ENCODE measurements around the gene NPFF.

NPFF gene

DNA sequence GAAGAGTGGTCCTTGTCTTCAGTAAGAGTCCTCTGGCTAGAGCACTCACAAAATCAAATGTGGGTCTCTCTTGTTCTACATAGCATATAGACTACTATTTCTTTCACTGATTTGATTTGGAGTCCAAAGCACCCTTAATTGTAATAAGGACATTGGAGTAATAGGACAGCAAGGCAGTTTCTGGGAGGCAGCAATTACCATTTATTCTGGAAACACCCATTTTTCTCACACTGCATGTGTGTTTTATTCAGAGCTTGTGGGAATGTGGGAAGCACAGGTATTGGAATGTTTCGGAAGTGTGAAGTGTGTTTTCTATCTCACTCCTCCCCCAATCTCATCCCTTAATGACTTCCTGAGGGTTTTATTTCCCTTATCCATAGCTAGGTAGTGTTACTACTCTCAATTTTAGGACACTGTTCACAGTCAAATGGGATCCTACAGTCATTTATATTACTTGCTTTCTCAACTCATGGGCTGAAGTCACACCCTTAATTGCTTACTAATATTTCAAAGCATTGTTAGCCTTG, 35.2 kb downstream of the NPFF start:
- DNase-seq: no peak

DNA sequence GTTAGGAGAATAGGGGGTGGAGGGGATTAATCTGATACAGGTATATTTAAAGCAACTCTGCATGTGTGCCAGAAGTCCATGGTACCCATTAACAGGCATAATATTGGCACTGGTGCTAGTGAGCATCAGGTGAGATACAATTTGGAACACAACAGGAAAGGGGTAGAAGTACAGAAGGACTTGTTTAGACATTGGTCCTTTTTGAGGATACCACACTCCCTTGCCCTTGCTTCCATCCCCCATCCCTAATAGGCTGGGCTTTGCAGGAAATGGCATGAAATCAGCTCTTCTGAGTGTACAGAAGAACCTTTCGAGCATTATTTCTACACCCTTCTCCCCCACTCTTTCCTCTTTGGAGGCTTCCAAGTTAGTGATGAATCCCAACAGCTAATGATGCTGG, 39.0 kb downstream of the NPFF start:
- no peak for DNase-seq

GRCh38 chr12:53467880-53468279, 39.4 kb downstream of the NPFF start:
- DNase-seq: no peak

GRCh38 chr12:53467082-53467481, 40.2 kb downstream of the NPFF start:
- DNase-seq: no peak

- DNase-seq: no peak
Measured at GRCh38 chr12:53466640-53467039, 40.6 kb downstream of the NPFF start.

DNA sequence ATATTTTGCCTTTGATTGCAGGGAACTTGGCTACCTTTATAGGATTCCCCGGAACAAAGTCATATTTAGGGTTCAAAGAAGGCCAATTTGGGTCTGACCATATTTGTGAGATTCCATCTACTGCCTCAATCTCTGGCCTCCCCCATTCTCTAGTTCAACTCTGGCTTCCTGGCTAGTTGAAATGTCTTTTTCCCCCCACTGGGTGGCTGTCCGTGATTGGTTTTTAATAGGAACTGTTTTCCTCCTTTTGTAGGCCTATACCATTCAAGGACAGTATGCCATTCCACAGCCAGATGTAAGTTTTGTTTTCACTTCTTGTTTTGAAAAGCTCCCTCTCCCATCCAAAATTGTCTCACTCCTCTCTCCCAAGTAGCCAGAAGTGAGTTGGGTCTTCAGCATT, 41.6 kb downstream of the NPFF start:
- DNase-seq: no peak

DNA sequence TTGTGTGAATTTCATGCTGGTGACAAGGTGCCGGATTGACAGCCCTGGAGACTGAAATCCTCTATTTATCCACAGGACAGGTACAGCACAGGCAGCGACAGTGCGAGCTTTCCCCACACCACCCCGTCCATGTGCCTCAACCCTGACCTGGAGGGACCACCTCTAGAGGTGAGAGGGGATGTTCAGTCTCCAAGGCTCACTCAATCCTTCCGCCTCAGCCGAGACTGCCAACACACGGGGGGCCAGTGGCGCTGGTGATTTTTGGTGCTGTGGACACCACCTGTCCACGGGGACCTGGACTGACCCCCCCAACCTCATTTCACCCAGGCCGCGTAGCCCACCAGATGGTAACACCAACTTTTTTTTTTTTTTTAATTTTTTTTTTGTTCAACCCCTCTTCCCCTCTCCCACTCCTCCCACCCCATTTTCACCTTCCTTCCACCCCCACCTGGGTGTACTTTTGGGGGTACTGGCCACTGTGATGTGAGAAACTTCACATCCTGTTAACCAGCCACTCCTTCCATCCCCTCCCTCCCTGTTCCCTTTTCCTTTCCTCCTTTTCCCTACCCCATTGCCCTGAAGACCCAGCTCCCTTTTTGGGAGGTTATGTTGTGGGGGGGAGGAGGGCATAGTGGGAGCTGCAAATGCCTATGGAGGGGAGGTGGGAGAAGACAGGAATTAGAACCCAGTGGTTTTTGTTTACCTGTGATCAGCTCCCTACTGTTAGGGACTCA, 42.4 kb downstream of the NPFF start:
- DNase-seq: no peak

DNA sequence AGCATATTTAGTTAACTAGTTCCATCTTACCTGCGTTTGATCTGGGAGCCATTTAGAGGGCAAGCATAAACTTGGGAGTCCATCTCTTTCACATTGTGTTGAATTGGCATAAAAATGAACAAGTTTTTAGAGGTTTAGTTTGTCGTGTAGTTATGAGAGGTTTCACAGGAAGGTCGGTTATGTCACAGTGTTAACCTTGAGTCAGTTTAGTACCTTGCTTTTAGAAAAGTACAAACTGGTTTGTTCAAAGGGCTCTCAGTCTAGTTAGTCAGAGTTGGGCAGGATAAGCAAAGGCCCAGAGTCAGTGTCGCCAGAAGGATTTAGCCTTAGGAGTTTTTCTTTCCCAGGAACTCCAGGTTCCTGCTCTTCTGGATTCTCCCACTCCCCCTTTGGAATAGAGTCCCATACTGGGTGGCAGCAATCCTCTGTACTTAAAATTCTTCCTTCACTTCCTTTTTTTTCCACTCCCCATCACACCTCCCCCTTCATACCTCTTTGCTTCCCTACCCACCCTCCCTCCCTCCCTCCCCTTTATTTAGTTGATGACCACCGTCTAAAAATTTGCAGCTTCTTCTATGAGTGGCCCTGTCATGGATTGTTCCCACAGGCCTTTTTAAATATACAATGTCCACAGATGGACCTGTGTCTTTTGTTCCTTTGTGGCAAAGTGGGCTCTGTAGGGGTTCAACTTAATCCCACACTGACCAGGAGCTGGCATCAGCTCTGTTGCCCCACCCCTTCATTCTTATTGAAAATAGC, 43.3 kb downstream of the NPFF start:
- no peak for DNase-seq

DNA sequence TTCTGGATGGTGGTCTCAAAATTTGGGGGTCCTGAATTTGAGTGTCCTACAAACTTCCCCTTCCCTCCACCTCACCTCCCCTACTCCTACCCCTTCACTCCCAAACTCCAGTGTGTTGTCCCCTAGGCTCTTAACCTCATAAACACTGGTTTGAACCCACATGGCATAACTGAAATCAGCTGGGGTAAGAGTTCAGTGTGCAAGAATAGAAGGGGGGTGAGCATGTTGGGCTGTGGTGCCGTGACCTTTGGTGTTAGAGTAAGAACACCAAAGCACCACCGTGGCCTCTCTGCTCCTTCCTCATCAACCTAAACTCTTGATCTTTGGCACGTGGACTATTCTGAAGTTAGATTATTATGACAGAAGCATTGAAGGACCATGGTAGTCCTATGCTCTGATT, 44.3 kb downstream of the NPFF start:
- DNase-seq: no peak

- DNase-seq: no peak
Measured at GRCh38 chr12:53461591-53461990, 45.7 kb downstream of the NPFF start.

DNA sequence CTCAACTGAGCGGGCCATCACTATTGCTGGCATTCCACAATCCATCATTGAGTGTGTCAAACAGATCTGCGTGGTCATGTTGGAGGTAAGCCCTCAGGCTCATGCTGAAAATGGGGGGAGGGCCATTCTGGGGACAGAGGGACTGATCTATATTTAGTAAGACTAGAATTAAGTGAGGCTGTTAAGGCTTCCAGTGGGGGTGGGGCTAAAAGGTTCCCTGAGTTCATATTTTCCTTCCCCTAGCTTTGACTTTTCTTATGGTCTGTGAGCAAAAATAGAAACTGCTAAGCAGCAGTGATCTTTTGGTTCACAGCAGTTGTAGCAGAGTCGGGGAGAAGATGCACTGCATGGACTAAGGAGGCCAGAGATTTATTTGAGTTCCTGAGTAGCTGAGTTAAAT, 46.2 kb downstream of the NPFF start:
- DNase-seq: no peak

DNA sequence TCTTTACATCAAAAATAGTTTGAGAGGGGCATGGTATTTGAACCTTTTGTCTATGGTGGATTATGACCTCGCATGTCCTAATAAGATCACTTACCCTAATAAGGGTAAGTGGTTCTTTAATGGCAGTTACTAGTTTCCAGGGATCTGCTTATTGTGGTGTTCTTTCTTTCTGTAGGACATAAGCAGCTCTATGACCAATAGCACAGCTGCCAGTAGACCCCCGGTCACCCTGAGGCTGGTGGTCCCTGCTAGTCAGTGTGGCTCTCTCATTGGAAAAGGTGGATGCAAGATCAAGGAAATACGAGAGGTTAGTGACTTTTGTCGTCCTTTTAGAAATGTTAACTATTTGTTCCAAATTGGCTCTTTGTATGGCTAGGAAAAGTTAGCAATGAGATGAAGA, 48.2 kb downstream of the NPFF start:
- DNase-seq: no peak
